Myocyte (in vitro differentiated cells): ENCODE results near the gene SUSD3. TPM values are rescaled to one million over a fixed set of nuclear protein-coding genes. Genes with fewer than 3 reads are reported as not detected.

Experiments used
- DNase-seq: peaks from one replicate; pipeline ENCODE4 v3.0.0-alpha.2; 2012; ENCODE audit warnings: low read depth
- total RNA-seq: library from RNA; depleted of rRNA; stranded (reverse); fragments of >200 nt; gene quantifications from 2 replicates; pipeline ENCODE4 v1.2.3, GENCODE V29; 2014

Gene SUSD3
- total RNA-seq, 1 donor from 2014 or later = not detected

GRCh38 chr9:93028448-93029006 is 30.0 kb upstream of the SUSD3 start:
- DNase-seq = no peak

GRCh38 chr9:93030642-93031628 is 27.6 kb upstream of the SUSD3 start:
- DNase-seq = no peak

- no peak for DNase-seq
These were observed 26.7 kb upstream of the SUSD3 start for GRCh38 chr9:93031629-93032430.

- DNase-seq = no peak
These were observed 26.0 kb upstream of the SUSD3 start for GRCh38 chr9:93032545-93032944.

DNA sequence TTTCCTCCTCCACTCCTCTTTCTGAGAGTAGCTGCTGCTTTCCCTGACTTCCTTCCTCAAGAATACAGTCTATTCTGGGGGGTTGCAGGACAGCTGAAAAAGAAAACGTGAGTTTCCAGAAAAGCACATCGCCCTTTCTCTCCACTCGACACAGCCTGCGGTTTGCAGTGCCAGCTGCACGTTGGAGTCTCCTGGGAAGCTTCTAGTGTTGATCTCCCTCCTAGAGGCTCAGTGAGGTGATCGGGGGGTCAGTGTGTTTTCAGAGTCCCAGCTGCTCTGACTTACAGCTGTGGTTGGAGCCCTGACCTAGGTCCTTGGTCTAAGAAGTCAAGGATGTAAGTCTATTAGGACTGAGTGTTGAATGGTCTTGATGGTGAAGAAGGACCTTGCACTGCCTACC is 25.0 kb upstream of the SUSD3 start:
- peak; percentile 75 for DNase-seq

DNA sequence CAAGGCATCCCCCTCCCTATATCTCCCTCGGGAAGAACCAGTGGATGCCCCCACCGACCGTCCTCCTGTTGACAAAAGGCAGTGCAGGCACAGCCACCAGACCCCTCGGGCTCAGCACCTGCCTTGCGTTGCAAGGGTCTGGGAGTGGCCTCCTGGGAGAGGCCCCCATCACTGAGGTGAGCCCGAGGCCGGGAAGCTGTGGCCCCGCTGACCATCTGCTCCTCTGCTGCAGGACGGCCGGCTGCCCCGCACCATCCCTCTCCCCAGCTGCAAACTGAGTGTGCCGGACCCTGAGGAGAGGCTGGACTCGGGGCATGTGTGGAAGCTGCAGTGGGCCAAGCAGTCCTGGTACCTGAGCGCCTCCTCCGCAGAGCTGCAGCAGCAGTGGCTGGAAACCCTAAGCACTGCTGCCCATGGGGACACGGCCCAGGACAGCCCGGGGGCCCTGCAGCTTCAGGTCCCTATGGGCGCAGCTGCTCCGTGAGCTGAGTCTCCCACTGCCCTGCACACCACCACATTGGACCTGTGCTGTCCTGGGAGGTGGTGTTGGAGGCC is 23.3 kb upstream of the SUSD3 start:
- DNase-seq = no peak

DNA sequence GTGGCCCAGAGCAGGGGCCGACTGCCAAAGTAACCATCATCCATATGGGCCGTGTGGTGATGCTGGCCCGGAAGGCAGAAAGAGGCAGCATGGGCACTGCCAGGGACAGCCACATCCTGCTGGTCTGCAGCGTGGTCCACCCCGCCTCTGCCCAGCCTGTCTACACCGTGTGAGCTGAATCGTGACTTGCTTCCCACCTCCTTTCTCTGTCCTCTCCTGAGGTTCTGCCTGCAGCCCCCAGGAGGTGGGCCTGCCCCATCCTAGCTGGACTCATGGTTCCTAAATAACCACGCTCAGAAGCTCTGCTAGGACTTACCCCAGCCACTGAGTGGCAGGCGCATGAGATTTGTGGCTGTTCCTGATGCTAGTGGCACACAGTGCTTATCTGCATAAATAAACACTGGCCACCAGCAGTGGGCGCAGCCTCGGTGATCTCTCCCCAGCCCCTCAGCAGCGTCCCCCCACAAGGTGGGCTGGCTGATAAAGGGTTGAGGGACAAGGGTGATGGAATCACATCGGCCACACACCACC is 22.6 kb upstream of the SUSD3 start:
- no peak for DNase-seq

DNA sequence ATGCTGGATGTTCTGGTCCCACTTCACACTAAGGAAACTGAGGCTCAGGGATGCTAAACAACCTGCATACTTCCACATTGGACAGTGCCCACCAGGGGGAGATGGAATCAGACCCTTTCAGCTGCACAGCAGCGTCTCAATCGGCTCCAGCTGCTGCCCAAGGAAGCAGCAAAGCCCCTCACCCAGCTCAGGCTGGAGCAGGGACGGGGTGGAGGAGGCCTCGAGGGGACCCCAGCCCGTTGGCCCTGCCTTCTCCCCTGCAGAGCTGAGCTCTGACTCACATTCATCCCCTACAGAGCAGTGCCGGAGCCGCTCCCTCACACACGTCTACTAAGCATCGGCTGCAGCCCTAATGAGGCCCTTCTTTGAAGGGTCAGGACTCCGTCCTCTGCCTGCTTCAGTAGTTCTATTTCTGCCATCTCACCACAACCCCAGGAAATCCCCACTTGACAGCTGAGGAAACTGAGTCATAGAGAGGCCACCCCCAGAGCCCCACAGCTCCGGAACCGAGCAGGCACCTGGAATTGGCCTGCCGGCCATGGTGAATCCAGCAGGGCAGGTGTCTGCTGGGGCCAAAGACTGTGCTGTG is 21.5 kb upstream of the SUSD3 start:
- no peak for DNase-seq

DNA sequence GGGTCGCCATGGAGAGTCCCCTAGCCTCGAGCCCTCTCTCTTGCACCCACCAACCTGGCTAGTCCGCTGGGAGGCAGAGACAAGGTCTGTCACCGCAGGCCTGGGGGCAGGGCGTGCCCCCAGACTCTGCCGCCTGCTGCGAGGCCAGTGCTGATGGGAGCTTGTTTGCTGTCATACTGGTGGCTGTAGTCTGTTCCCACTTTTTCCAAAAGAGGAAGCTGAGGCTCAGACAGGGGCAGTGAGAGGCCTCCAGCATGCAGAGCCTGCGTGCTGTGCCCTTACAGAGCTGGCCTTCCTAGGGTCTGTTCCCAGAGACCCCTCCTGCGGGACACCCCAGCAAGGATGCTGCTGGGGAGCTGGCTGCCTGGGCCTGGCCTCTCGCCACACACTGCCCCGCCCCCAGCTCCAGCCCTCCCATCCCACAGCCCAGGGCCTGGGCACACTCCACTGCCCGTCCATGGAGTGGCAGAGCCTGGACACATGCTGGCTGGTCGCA is 21.0 kb upstream of the SUSD3 start:
- no peak for DNase-seq

- no peak for DNase-seq
These were observed 19.6 kb upstream of the SUSD3 start for GRCh38 chr9:93038918-93039317.

DNA sequence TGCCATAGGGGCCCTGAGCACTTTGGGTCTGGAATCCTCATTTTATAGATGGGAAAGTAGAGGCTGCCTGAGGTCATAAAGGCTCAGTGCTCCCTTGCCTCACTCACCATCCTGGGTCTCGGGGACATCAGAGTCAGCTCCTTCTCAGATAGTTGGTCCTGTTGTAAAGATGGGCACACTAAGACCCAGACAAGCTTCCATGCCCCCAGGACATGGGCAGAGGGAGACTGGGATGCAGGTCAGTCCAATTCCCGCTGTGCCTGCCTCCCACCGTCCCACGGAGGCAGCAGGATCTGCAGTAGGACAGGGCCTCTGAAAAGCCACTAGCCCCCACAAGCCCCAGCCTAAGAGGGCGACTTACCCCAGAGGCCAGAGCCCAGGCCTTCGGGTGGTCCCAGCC is 19.0 kb upstream of the SUSD3 start:
- no peak for DNase-seq

DNA sequence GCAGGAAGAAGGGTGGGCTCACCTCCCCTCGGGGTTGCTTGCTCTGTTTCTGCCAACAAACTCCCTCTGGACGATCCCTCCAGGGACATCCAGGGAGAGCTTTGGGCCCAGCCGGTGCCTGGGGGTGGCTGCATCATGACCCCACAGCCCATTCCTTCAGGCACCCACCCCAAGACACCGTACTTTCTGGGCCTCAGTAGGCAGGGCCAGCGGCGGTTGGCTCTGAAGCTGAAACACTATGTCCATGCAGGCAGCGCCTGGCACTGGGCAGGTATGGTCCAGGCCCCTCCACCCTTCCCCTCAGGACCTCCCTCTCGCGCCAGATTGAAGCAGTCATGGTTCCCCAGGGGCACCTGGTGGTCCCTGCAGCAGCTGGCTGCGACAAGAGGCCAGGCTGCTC is 18.5 kb upstream of the SUSD3 start:
- no peak for DNase-seq

- no peak for DNase-seq
These were observed 18.1 kb upstream of the SUSD3 start for GRCh38 chr9:93040409-93040808.

GRCh38 chr9:93041108-93041802 is 17.2 kb upstream of the SUSD3 start:
- DNase-seq = no peak

DNA sequence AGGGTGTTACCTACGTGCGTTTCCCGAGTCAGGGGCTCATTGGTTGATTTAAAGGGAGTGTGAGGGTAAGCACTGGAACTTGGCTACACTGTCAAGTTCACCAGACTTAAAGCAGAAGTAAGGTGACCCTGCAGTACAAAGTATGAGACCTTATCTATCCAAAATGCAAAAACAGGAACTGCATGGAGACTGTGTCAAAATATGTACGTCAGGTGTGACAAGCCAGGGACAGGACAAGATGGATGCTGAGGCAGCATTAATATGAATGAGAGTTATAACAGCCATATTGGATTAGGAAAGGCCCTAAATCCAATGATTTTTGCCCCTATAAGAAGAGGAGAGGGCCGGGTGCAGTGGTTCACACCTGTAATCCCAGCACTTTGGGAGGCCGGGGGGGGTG is 15.4 kb upstream of the SUSD3 start:
- no peak for DNase-seq

- DNase-seq = no peak
These were observed 13.0 kb upstream of the SUSD3 start for GRCh38 chr9:93045521-93045920.

- no peak for DNase-seq
These were observed 9.7 kb upstream of the SUSD3 start for GRCh38 chr9:93048566-93049448.

- DNase-seq = no peak
These were observed 9.0 kb upstream of the SUSD3 start for GRCh38 chr9:93049491-93049890.

- no peak for DNase-seq
These were observed 8.3 kb upstream of the SUSD3 start for GRCh38 chr9:93050231-93050630.
